Mesenchymal stem cell (in vitro differentiated cells and primary cell): ENCODE results near the gene OR9A4. TPM values are rescaled to one million over a fixed set of nuclear protein-coding genes. Genes with fewer than 3 reads are reported as not detected.

Source experiments
- DNase-seq: peaks from one replicate; pipeline ENCODE4 v3.0.0-alpha.2; 2013
- H2AFZ ChIP-seq: one replicate; pipeline ENCODE4 v1.6.1; 2013; ENCODE audit warnings: low read depth, mild to moderate bottlenecking, control low read depth, inconsistent platforms, low read length, moderate library complexity
- H2AK5ac ChIP-seq: 2 replicates; pipeline ENCODE4 v1.6.1; 2013; ENCODE audit warnings: low read length, moderate library complexity, mild to moderate bottlenecking, inconsistent platforms; ENCODE audit not compliant: severe bottlenecking
- H2BK120ac ChIP-seq: one replicate; pipeline ENCODE4 v1.6.1; 2013; ENCODE audit warnings: low read depth, mild to moderate bottlenecking, inconsistent platforms, low read length, moderate library complexity
- H2BK12ac ChIP-seq, 2 experiments: one replicate each; pipeline ENCODE4 v1.6.1; 2013; ENCODE audit warnings: inconsistent platforms in 2 of 2, low read length in 2 of 2, mild to moderate bottlenecking in 2 of 2, moderate library complexity in 2 of 2, control low read depth in 1 of 2
- H2BK15ac ChIP-seq: one replicate; pipeline ENCODE4 v1.6.1; 2013; ENCODE audit warnings: mild to moderate bottlenecking, low read depth, inconsistent platforms; ENCODE audit not compliant: poor library complexity, severe bottlenecking
- H2BK5ac ChIP-seq: 2 replicates; pipeline ENCODE4 v1.6.1; 2013; ENCODE audit warnings: low read depth, mild to moderate bottlenecking, low read length, control low read depth, inconsistent platforms; ENCODE audit not compliant: poor library complexity, severe bottlenecking
- H3K14ac ChIP-seq, 2 experiments: one replicate each; pipeline ENCODE4 v1.6.1; 2013; ENCODE audit warnings: inconsistent platforms in 2 of 2, low read length in 2 of 2, control low read depth in 1 of 2, mild to moderate bottlenecking in 1 of 2, moderate library complexity in 1 of 2
- H3K18ac ChIP-seq, 2 experiments: one replicate each; pipeline ENCODE4 v1.6.1; 2013; ENCODE audit warnings: inconsistent platforms in 2 of 2, low read length in 2 of 2, control low read depth in 1 of 2, low read depth in 1 of 2, mild to moderate bottlenecking in 1 of 2
- H3K23ac ChIP-seq, 2 experiments: one replicate each; pipeline ENCODE4 v1.6.1; 2013; ENCODE audit warnings: inconsistent platforms in 2 of 2, low read length in 2 of 2, mild to moderate bottlenecking in 2 of 2, moderate library complexity in 2 of 2, control low read depth in 1 of 2
- H3K27ac ChIP-seq: 2 replicates; pipeline ENCODE4 v1.5.1; 2013; ENCODE audit warnings: mild to moderate bottlenecking, moderate library complexity, low read length, control low read depth, inconsistent platforms; ENCODE audit not compliant: poor library complexity, severe bottlenecking
- H3K27me3 ChIP-seq, 2 experiments: 2 replicates each; pipeline versions ENCODE4 v1.6.1 to v1.7.0; 2013; ENCODE audit warnings: low read length in 2 of 2, mild to moderate bottlenecking in 2 of 2, moderate library complexity in 2 of 2, control low read depth in 1 of 2, inconsistent platforms in 1 of 2; ENCODE audit not compliant: control insufficient read depth in 1 of 2, insufficient read depth in 1 of 2
- H3K36me3 ChIP-seq, 2 experiments: 2 replicates each; pipeline versions ENCODE4 v1.6.1 to v1.7.0; 2013; ENCODE audit warnings: low read length in 2 of 2, control low read depth in 1 of 2, inconsistent platforms in 1 of 2, low read depth in 1 of 2, mild to moderate bottlenecking in 1 of 2; ENCODE audit not compliant: insufficient read depth in 2 of 2, control insufficient read depth in 1 of 2
- H3K4ac ChIP-seq, 2 experiments: one replicate each; pipeline ENCODE4 v1.6.1; 2013; ENCODE audit warnings: inconsistent platforms in 2 of 2, low read length in 2 of 2, mild to moderate bottlenecking in 2 of 2, moderate library complexity in 2 of 2, control low read depth in 1 of 2, low read depth in 1 of 2
- H3K4me1 ChIP-seq: 2 replicates; pipeline ENCODE4 v1.6.1; 2013; ENCODE audit warnings: low read depth, low read length, control low read depth; ENCODE audit not compliant: control insufficient read depth, insufficient read depth
- H3K4me2 ChIP-seq: 2 replicates; pipeline ENCODE4 v1.6.1; 2013; ENCODE audit warnings: low read length, mild to moderate bottlenecking, inconsistent platforms; ENCODE audit not compliant: poor library complexity, severe bottlenecking
- H3K4me3 ChIP-seq, 2 experiments: 2 replicates each; pipeline versions ENCODE4 v1.5.1 to v1.7.0; 2013; ENCODE audit warnings: low read length in 2 of 2, mild to moderate bottlenecking in 2 of 2, control low read depth in 1 of 2, low read depth in 1 of 2; ENCODE audit not compliant: insufficient read depth in 1 of 2
- H3K79me1 ChIP-seq: replicated peaks from 2 replicates; pipeline ENCODE4 v1.6.1; 2013; ENCODE audit warnings: mild to moderate bottlenecking, control low read depth, low read length, inconsistent platforms; ENCODE audit not compliant: poor library complexity, severe bottlenecking
- H3K9ac ChIP-seq: 2 replicates; pipeline ENCODE4 v1.7.0; 2013; ENCODE audit warnings: mild to moderate bottlenecking, low read length, moderate library complexity
- H3K9me3 ChIP-seq: 2 replicates; pipeline ENCODE4 v1.7.0; 2013; ENCODE audit warnings: mild to moderate bottlenecking, low read length; ENCODE audit not compliant: control insufficient read depth
- H4K8ac ChIP-seq: one replicate; pipeline ENCODE4 v1.6.1; 2013; ENCODE audit warnings: inconsistent platforms, mild to moderate bottlenecking, low read length, moderate library complexity
- H4K91ac ChIP-seq: one replicate; pipeline ENCODE4 v1.6.1; 2013; ENCODE audit warnings: mild to moderate bottlenecking, low read length, inconsistent platforms
- WGBS: methylation state at CpG from one replicate; pipeline ENCODE4 v1.1.7; 2013; ENCODE audit warnings: mixed read lengths; 5-methylcytosine and 5-hydroxymethylcytosine counted together
- polyA plus RNA-seq, 2 experiments: library from polyadenylated mRNA; stranded (reverse); fragments of 200-250 nt; gene quantifications; one replicate each; pipeline ENCODE4 v1.2.3, GENCODE V29; 2013

OR9A4 gene
- polyA plus RNA-seq (2013, experiment 1 of 2): not detected
- not detected for polyA plus RNA-seq (2013, experiment 2 of 2)

GRCh38 chr7:141916099-141916498, at the start of gene OR9A4:
Gene OR9A4, plus strand, starts transcription at chr7:141916399. Its CDS starts 2,477 bp downstream, at chr7:141918876.
- H3K79me1 ChIP-seq: no peaks in the 10 kb centered on the region
- no peak for DNase-seq
- no peak within 1 kb of the TSS for H3K4me3 ChIP-seq
- no peak within 1 kb of the TSS for H4K91ac ChIP-seq
- no peaks in the 10 kb centered on the region for H3K36me3 ChIP-seq
- peaks cover 2% of the 10 kb centered on the region for H3K9me3 ChIP-seq
- H3K27ac ChIP-seq: no peak within 1 kb of the TSS
- H3K4me2 ChIP-seq: no peak within 1 kb of the TSS
- no peaks in the 10 kb centered on the region for H3K4me1 ChIP-seq
- WGBS: 75% methylated on average over 3 of the region's 3 CpGs
- no peak within 1 kb of the TSS for H4K8ac ChIP-seq
- no peak within 1 kb of the TSS for H2AK5ac ChIP-seq
- H2AFZ ChIP-seq: no peak within 1 kb of the TSS
- H3K4ac ChIP-seq: no peak within 1 kb of the TSS
- no peak within 1 kb of the TSS for H2BK5ac ChIP-seq
- H2BK15ac ChIP-seq: no peak within 1 kb of the TSS
- no peak within 1 kb of the TSS for H2BK120ac ChIP-seq
- H3K23ac ChIP-seq: no peak within 1 kb of the TSS
- H3K14ac ChIP-seq: no peak within 1 kb of the TSS
- no peak within 1 kb of the TSS for H3K18ac ChIP-seq
- no peak within 1 kb of the TSS for H3K9ac ChIP-seq
- no peaks in the 10 kb centered on the region for H3K27me3 ChIP-seq
- no peak within 1 kb of the TSS for H2BK12ac ChIP-seq

- Histone ChIP-seq H2BK15ac (no peak overlapping the region), H2BK12ac (no peak overlapping the region), H3K79me1 (no peaks in the 10 kb centered on the region), H4K8ac (no peak overlapping the region), H3K36me3 (no peaks in the 10 kb centered on the region), H2BK120ac (no peak overlapping the region), H3K14ac (no peak overlapping the region), H3K4me2 (no peak overlapping the region), H2BK5ac (no peak overlapping the region), H3K4me3 (no peak overlapping the region), H3K9ac (no peak overlapping the region), H3K9me3 (peaks cover 3% of the 10 kb centered on the region), H4K91ac (no peak overlapping the region), H3K18ac (no peak overlapping the region), H3K4me1 (no peaks in the 10 kb centered on the region), H2AFZ (no peak overlapping the region), H3K23ac (no peak overlapping the region), H2AK5ac (no peak overlapping the region), H3K27me3 (no peaks in the 10 kb centered on the region), H3K27ac (no peak overlapping the region), H3K4ac (no peak overlapping the region)
- no peak for DNase-seq
- 100% methylated on average over 1 of the region's 2 CpGs for WGBS
Measured at GRCh38 chr7:141866974-141867373, 49.2 kb upstream of the OR9A4 start.

DNA sequence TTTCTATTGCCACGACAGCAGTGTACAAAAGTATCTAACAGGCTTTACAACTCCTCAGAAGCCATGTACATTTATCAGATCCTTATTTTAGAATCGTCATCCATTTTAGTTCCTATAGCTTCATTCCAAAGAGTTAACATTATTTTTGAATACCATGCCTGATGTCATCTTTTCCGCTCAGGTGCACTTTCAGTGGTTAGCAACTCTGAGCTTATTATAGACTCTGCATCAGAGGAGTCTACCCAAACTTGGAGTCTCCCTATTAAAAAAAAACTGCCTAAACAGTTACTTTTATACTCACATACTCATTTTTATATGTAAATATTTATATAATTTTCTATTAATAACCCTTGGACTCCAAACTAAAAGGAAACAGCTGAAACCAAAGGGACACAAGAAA, 43.3 kb upstream of the OR9A4 start:
- no peak for DNase-seq
- Histone ChIP-seq H2BK5ac (no peak overlapping the region), H2BK120ac (no peak overlapping the region), H2AFZ (no peak overlapping the region), H3K36me3 (no peaks in the 10 kb centered on the region), H3K79me1 (no peaks in the 10 kb centered on the region), H3K27me3 (no peaks in the 10 kb centered on the region), H4K91ac (no peak overlapping the region), H2BK15ac (no peak overlapping the region), H3K4me2 (no peak overlapping the region), H3K4ac (no peak overlapping the region), H3K9ac (no peak overlapping the region), H2BK12ac (no peak overlapping the region), H3K14ac (no peak overlapping the region), H3K4me3 (no peak overlapping the region), H4K8ac (no peak overlapping the region), H3K9me3 (peaks cover 7% of the 10 kb centered on the region), H3K23ac (no peak overlapping the region), H2AK5ac (no peak overlapping the region), H3K27ac (no peak overlapping the region), H3K18ac (no peak overlapping the region), H3K4me1 (no peaks in the 10 kb centered on the region)
- WGBS: 81% methylated on average over 3 of the region's 3 CpGs

GRCh38 chr7:141874787-141875186, 41.4 kb upstream of the OR9A4 start:
- Histone ChIP-seq H2BK12ac (no peak overlapping the region), H2AK5ac (no peak overlapping the region), H3K14ac (no peak overlapping the region), H3K9me3 (peaks cover 16% of the 10 kb centered on the region), H2BK5ac (no peak overlapping the region), H3K23ac (no peak overlapping the region), H2AFZ (no peak overlapping the region), H3K27ac (no peak overlapping the region), H3K36me3 (no peaks in the 10 kb centered on the region), H3K4me3 (no peak overlapping the region), H2BK15ac (no peak overlapping the region), H4K91ac (no peak overlapping the region), H3K4ac (no peak overlapping the region), H3K4me2 (no peak overlapping the region), H3K18ac (no peak overlapping the region), H3K9ac (no peak overlapping the region), H3K79me1 (no peaks in the 10 kb centered on the region), H3K4me1 (no peaks in the 10 kb centered on the region), H4K8ac (no peak overlapping the region), H2BK120ac (no peak overlapping the region), H3K27me3 (no peaks in the 10 kb centered on the region)
- 45% methylated on average over 3 of the region's 3 CpGs for WGBS
- no peak for DNase-seq
